Retinal pigment epithelial cell (primary cell): ENCODE measurements around the gene DDX60.

Source experiments
- DNase-seq: peaks from one replicate; pipeline ENCODE4 v3.0.0-alpha.2; 2010; ENCODE audit warnings: low read depth
- H3K4me3 ChIP-seq: 2 replicates; pipeline ENCODE4 v1.5.1; 2011; ENCODE audit warnings: mild to moderate bottlenecking, low read length, control low read depth, moderate library complexity
- TF ChIP-seq, protein P1 (sequence below): conservative IDR thresholded peaks from 2 replicates; pipeline ENCODE4 v1.5.1; 2011; ENCODE audit warnings: low read depth, low read length, control low read depth, inconsistent platforms

DDX60 gene

DNA sequence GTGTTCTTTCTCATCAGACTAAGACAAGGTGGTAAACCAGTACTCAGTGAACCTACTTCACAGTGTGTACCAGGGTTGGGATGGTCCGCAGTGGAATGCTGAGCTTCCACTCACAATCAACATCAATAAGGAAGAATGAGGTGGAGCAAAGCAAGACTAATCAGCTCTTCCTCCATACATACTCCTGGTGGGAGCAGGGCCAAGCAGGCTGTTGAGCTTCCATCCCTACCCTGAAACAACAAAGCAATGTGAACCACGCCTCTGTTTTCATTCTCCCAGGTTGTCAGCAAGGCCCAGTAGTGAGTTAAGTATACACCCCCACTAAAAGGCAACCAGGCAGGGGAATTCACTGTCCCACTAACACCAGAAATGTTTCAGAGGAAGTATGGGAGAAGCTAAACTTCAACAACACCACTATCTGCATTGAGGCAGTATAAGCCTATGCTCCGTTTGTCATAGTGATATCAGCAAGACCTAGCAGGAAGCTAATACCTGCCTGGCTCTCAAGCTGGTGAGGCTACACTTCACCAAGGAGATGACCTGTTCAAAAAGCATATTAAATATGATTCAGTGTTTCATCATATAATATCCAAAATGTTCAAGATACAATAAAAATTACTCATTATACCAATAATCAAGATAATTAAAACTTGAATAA, 109.5 kb downstream of the DDX60 start:
- TF ChIP-seq, protein P1, sequence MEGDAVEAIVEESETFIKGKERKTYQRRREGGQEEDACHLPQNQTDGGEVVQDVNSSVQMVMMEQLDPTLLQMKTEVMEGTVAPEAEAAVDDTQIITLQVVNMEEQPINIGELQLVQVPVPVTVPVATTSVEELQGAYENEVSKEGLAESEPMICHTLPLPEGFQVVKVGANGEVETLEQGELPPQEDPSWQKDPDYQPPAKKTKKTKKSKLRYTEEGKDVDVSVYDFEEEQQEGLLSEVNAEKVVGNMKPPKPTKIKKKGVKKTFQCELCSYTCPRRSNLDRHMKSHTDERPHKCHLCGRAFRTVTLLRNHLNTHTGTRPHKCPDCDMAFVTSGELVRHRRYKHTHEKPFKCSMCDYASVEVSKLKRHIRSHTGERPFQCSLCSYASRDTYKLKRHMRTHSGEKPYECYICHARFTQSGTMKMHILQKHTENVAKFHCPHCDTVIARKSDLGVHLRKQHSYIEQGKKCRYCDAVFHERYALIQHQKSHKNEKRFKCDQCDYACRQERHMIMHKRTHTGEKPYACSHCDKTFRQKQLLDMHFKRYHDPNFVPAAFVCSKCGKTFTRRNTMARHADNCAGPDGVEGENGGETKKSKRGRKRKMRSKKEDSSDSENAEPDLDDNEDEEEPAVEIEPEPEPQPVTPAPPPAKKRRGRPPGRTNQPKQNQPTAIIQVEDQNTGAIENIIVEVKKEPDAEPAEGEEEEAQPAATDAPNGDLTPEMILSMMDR = no peak
- H3K4me3 ChIP-seq = no peak overlapping the region
- no peak for DNase-seq

DNA sequence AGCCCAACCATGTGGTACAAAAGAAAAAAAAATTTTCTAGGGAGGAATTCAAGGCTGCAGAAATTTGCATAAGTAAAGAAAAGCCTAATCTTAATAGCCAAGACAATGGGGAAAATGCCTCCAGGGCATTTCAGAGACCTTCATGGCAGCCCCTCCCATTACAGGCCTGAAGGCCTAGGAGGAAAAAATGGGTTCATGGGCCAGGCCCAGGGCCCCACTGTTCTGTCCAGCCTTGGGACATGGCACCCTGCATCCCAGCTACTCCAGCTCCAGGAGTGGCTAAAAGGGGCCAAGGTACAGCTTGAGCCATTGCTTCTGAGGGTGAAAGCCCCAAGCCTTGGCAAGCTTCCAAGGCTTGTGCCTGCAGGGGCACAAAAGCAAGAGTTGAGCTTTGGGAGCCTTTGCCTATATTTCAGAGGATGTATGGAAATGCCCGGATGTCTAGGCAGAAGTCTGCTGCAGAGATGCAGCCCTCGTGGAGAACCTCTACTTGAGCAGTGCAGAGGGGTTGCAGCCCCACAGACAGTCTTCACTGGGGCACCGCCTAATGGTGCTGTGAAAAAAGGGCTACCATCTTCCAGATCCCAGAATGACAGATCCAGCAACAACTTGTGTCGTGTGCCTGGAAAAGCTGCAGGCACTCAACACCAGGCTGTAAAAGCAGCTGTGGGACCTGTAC, 115.2 kb downstream of the DDX60 start:
- TF ChIP-seq, protein P1 = no peak
- no peak for DNase-seq

DNA sequence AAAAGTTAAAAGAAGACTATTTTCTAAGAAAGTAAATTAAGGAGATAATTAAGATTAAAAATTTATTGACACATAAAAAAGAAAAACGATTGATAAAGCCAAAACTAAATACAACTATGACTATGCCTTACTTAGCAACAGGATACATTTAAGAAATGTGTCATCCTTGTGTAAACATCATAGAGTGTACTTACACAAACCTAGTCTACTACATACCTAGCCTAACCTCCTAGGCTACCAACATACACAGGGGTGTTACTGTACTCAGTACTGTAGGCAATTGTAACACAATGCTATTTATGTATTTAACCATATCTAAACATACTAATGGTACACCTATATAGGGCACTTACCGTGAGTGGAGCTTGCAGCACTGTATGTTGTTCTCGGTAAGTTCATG, 117.9 kb downstream of the DDX60 start:
- no peak for DNase-seq
- TF ChIP-seq, protein P1 = no peak

More for the DNA sequence above, 115.2 kb downstream of the DDX60 start:
- no peak overlapping the region for H3K4me3 ChIP-seq

DNA sequence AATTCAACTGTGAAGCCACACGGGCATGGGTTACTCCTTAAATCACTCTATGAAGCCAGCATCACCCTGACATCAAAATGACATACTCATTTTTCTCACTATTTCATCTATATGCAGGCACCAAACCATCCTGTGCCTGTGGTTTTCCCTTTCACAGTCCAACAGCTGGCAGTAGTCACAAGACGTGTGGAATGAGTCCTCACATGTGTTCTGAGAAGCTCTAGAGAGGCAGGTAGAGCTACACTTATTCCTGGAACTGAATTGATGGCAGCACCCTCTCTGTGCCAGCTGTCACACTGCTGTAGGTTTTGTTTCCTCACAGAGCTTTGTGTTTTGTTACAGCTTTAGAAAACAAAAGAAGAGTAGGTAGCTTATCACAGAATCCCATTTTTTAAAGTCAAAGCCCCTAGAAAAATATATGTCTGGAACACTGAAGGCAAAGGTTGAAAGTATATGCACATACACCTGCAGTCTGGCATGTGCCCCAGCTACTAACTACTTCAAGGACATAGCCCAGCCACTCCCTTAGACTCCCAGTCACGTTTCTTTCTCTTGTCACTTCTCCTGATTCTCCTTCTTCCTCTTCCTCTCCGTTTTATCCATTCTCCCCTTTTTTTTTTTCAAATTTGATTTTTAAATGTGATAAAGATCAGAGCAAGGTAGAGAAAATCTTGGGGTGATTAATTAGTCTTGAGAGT, 119.1 kb downstream of the DDX60 start:
- DNase-seq = no peak
- TF ChIP-seq, protein P1 = no peak
- H3K4me3 ChIP-seq = no peak overlapping the region

More for the DNA sequence above, 117.9 kb downstream of the DDX60 start:
- H3K4me3 ChIP-seq = no peak overlapping the region

DNA sequence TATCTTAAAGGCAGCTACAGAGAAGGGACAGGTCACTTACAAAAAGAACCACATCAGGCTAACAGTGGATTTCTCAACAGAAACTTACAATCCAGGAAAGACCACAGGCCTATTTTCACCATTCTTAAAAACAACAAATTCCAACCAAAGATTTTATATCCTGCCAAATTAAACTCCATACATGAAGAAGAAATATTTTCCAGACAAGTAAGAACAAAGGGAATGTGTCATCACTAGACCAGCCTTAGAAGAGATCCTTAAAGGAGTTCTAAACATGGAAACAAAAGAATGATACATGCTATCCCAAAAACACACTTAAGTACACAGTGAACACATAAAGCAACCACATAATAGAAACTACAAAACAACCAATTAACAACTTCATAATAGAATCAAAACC, 120.6 kb downstream of the DDX60 start:
- H3K4me3 ChIP-seq = no peak overlapping the region
- TF ChIP-seq, protein P1 = no peak
- DNase-seq = no peak

DNA sequence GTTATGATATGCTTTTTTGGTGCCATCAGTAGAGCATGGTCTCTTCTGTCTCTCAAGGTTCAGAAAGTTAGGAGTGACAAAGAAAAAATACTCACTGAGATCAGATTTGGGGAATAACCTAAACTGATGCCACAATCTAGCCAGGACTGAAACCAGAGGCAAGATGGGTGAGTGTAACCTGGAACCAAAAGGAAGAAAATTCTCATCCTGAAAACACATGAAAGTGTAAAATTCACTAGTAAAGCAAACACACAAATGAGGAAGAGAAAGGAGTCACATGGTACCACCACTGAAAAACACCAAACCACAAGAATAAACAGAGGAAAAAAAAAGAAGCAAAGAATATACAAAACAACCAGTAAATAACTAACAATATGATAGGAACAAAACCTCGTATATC, 129.8 kb downstream of the DDX60 start:
- TF ChIP-seq, protein P1 = no peak
- no peak for DNase-seq
- no peak overlapping the region for H3K4me3 ChIP-seq
